Stimulated activated CD8-positive, alpha-beta memory T cell treated with anti-CD3 and anti-CD28 coated beads, Interleukin-7, amount 100 ng/mL, for 4 hours (primary cell): ENCODE measurements around the gene BPTF.
"Not testable (repeated sequence)": the region's sequence is repeated elsewhere in the genome, so short reads cannot be mapped to it uniquely, and the experiment has no call there.

Experiments
- DNase-seq, 2 donors: peaks; one replicate each; pipeline ENCODE4 v3.0.0-alpha.2; 2020; ENCODE audit warnings: low read depth in 2 of 2

BPTF gene

DNA sequence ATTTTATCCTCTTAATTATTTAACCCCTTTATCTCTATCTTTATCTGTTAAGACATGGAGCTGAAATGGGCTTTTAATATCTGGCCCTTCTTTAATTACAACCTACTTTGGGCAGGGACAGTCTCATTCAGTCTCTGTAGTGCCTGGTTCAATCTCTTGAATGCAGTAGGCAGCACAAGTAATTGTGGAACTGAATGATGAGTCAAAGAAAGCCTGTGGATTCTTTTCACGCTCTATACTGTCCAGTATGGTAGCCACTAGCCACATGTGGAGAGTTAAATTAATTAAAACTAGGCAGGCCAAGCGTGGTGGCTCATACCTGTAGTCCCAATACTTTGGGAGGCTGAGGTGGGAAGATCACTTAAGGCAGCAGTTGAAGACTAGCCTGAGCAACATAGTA lies 9.3 kb downstream of the BPTF start:
- no peak for DNase-seq

DNA sequence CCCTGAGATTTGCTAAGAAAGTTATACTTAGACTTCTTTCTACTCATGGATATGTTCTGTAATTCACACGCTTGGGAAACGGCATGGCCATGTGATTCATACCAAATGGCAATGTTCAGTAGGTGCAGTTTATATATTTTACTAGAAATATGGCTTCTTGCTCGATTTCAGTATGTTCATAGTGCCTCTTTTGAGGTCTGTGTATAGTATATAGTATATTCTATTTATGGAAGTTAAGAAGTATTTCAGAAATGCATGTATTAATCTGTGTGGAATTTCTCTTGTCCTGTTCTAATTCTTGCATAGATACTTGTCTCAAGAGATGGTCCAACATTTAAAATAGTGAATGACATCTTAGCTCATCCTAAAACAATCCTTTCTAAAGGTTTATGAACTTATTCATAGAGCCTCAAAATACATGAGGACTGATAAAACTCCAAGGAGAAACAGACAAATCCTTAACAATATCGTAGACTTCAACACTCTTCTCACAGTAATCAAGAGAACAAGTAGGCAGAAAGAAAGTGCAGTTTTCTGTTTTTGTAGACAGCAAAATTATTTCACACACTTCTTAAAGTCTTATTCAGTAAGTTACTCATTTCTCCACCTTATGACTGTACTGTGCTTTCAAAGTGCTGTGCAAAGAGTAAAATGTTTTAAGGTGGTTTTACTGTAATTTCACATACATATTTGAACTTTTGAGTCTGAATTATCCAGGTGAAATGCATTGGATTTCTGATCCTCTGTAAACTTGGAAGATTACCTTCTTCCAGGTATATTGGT lies 11.1 kb downstream of the BPTF start:
- DNase-seq: no peak

DNA sequence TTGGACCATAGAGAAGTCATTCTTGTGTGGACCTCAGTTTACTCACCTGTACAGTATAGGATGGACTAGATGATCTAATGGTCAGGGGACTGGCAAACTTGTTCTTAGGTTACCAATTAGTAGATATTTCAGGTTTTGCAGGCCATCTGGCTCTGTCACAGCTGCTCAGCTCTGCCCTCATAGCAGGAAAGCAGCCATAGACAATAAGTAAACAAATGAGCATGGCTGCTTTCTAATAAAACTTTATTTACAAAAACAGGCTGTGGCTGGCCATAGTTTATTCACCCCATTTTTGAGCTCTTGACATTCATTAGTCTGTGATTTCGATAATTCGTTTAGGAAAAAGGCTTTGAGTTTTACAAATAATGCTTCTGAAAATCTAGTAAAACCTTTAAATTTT lies 12.7 kb downstream of the BPTF start:
- no peak for DNase-seq

DNA sequence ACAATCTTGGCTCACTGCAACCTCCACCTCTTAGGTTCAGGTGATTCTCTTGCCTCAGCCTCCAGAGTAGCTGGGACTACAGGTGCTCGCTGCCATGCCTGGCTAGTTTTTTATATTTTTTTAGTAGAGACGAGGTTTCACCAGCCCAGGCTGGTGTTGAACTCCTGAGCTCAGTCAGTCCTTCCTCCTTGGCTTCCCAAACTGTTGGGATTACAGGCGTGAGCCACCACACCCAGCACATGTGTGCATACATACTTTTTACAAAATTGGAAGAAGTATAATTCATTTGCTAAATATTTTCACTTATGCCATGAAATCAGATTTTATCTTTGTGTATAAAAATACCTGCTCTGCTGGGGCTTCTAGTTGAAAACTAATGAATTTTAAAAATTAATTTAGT lies 13.2 kb downstream of the BPTF start:
- DNase-seq: no peak

DNA sequence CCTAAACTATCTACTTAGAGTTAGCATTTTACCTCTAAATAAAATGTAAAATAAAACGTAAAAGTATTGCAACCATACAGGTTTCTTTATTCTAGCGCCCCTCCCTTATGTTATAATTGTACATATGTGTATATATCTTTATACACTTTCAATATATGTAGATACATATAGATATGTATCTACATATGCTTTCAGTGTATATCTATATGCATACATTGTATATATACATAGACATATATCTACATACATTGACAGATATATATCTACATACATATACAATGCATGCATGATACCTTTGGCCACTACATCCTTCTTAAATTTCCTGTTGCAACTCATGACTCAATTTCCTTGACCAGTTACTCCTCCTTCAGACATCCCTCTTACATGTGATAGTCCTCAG lies 16.7 kb downstream of the BPTF start:
- DNase-seq: no peak

DNA sequence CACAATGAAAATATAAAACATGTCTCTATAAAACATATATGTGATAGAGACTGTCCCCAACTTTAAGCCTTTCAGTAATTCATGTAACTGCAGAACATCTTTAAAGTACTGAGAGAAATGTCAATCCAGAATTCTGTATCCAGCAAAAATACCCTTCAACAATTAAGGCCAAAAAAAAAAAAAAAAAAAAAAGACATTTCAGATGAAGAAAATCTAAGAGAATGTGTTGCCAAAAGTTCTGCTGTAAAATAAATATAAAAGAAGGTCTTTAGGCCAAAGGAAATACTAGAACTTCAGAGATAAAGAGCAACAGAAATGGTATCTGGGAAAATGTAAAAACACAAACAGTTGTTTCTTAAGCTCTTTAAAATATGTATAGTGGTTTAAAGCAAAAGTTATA lies 17.3 kb downstream of the BPTF start:
- DNase-seq: no peak

DNA sequence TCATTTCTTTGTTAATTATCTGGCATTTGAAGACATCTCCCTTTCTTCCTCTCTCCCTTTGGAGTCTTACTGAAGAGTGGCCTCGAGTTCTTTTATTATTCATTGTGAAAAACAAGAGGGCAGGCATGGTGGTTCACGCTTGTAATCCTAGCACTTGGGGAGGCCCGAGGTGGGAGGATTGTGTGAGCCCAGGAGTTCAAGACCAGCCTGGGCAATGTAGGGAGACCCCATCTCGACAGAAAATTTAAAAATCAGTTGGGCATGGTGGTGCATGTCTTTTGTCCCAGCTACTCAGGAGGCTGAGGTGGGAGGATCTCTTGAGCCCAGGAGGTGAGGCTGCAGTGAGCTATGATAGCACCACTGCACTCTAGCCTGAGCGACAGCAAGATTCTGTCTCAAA lies 20.1 kb downstream of the BPTF start:
- DNase-seq: no peak

DNA sequence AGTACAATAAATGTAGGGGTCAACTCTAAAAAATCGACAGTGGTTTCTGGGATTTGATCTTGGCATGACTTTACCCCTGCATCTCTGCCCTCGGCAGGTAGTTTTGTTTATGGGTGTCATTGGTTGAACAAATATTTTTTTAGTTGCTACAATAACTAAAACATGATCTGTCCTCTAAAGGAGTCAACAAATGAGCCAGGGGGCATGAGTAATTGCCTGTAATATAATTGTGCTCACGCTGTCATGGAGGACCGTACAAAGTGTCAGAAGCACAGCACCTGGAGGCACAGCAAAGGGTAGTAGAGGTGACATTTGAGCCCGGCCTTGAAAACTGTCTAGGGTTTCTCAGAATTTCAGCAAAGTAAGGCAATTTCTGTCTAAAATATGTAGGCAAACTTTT lies 22.9 kb downstream of the BPTF start:
- not testable (repeated sequence) for DNase-seq

DNA sequence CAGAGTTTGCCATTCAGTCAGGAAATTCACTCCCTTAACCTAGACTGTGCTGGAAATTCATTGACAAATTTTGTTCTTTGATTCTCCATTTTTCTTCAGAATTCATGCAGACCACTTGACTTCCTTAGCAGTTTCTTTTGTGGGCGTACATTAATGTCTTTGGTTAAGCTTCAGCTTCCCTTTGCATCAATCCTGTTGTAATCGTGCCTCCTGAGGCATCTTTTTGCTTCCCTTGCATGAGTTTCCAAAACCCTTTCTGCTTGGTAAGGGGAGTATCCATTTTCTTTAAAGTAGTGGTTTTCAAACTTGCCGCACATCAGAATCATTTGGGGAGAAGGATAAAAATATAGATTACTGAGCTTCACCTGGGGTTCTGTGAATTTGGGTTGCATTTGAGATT lies 23.5 kb downstream of the BPTF start:
- DNase-seq: not testable (repeated sequence)

DNA sequence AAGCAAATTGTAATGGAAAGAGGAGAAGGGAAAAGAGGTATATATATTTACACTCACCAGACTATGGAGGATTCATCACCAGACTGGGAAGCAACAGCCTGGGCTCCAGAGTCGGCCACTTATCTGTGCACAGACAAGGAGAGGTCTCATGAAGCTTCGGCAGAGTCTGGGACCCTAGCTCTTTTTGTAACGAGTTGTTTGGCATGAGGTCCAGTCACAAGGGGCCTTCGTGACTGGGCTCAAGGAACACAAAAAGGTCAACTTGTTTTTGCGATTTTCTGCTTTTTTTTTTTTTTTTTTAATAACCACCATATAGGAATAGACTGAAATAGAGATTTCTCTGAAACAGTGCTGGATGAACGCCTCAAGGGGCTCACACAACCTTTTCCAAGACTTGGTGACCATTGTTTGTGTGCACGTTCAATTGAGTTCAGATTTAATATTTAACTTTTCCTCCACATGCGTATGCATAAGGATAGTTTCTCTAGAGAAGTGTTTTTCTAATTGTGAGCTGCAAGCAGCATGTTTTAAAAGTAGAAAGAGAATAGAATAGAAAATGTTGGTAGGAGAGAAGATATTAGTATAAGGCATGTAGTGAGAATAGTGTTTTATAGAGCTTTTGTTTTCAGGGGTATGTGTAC lies 25.8 kb downstream of the BPTF start:
- DNase-seq: no peak

DNA sequence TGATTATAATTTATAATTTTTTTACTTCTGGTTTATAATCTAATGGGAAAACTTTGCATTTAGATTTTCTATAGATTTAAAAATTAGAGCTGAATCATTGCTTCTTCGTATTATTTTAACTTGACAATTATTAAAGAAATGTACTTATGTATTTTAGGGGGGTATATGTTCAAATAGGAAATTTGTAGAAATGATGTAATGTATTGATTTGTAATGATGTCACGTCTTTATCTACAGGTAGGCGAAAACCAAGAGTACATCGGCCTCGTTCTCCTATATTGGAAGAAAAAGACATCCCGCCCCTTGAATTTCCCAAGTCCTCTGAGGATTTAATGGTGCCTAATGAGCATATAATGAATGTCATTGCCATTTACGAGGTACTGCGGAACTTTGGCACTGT lies 28.4 kb downstream of the BPTF start:
- no peak for DNase-seq

DNA sequence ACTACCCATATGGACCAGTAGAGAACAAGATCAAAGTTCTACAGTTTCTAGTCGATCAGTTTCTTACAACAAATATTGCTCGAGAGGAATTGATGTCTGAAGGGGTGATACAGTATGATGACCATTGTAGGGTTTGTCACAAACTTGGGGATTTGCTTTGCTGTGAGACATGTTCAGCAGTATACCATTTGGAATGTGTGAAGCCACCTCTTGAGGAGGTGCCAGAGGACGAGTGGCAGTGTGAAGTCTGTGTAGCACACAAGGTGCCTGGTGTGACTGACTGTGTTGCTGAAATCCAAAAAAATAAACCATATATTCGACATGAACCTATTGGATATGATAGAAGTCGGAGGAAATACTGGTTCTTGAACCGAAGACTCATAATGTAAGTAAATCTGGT lies 29.1 kb downstream of the BPTF start:
- no peak for DNase-seq

DNA sequence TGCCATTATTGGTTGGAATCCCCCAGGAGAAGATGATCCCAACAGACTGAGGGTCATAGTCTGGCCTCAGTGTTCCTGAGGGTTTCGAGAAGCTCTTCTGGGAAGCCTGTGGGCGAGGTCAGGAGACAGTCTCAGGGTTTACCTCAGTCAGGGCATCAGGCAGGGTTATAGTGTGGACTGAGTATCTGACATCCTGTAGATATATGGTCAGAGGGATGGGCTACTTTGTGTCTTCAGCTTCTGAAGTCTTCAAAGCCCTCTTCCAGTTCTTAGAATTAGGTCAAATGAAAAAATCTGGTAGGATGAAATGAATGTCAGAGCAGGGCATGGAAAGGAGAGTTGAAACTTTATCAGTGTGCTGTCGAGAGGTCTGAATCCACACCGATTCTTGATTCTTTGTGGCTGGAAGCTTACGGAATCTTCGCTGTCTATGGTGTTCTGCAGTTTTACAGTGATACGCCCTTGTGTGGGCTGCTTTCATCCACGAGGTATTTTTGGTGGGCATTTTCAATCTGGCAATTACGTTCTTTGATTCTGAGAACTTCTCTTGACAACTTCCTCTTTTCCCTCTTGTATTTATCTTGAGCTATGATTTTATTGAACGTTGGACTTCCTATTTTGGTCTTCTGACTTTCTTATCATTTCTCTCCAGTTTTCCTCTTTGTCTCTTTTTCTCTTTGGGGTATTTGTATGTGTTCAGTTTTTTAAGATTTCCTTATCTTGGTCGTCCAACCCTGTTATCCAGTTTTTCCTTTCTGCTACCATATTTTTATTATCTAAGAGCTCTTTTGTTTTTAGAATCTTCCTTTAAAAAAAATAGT lies 30.4 kb downstream of the BPTF start:
- DNase-seq: no peak

DNA sequence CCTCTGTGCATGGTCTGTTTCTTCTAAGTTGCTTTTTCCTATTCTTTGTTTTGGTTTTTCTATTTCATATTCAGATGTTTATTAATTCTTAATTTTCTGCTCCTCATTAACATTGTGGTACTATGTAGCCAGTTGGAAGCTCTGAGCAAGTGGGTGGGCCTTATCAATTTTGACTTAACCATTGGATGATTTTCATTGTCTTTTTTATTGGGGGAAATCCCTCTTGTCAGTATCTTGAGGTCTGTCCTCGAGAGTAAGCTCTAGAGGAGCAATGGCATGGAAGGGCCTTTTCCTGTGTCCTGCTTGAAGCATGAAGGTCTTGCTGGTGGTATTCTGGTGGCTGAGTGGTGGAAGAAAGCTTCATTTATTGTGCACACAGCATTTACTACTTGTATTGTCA lies 31.1 kb downstream of the BPTF start:
- DNase-seq: not testable (repeated sequence)

DNA sequence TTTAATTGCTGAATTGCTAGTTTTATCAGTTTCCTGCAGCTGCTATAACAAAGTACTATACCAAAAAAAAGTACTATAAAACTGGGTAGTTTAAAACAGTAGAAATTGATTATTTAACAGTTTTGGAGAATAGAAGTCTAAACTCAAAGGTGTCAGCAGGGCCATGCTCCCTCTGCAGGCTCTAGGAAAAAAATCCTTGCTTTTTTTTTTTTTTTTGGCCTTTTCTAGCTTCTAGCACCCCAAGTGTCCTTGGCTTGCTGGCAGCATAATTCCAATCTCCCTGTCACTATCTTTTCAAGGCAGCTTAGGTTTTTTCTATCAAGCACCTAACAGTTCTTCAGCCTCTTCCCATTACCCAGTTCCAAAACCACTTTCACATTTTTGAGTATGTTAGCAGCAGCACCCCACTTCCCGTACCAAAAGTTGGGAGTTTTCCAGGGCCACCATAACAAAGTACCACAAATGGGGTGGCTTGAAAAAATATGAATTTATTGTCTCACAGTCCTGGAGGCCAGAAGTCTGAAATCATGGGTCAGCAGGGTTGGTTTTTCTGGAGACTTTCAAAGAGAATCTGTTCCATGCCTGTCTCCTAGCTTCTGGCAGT lies 37.4 kb downstream of the BPTF start:
- no peak for DNase-seq

DNA sequence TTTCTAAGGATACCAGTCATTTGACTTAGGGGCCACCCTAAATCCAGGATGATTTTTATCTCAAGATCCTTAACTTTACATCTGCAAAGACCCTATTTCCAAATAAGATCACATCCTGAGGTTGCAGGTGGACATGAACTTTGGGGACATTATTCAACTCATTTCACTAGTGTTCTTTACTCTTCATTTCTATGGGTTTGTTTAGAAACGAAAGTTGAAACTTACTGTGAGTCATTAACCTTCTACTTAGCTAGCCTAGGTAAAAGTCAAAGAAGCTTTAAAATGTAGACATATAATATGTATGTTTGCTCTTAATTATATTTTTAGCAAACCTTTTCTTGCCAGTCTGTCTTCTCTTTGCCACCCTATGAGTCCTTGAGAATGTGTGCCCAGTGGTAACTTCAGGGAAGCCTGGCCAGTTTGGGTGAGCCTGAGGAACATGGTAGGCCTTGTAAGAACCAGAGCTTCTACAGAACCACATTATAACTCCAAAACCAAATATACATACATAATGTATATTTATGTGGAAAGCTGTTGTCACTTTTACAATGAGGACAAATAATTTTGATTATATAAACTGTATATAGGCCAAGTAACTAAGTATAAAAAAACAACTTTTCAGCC lies 38.4 kb downstream of the BPTF start:
- no peak for DNase-seq

DNA sequence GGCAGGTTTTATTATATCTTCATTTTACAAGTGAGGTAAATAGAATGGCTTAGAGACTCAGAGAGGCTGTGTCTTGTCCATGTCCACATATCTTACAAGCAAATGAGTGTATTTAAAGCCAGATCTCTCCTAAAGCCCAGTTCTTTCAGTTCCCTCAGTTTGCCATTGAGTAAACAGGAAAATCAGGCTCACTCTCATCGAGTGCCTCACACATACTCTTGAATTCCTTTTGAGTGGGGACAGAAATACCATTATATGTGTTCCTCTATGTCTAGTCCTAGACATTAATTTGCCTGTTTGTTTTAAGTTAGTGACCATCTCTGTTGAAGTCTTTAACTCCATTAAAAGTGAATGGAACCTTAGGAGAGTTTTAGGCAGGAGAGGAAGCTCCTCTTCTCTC lies 40.1 kb downstream of the BPTF start:
- no peak for DNase-seq

DNA sequence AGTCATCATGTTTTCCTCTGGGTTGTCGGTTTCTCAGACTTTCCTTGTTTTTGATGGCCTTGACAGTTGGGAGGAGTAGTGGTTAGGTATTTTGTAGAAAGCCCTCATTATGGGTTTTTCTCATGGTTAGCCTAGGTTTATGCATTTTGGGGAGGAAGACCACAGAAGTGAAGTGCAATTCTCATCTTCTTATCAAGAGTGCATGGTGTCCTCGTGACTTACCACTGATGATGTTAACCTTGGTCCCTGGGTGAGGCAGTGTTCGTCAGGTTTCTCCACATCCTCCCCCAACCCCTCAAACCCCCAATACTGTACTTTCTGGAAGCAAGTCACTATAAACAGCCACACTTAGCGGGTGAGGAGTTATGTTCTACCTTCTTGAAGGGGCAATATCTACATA lies 42.3 kb downstream of the BPTF start:
- DNase-seq: no peak

DNA sequence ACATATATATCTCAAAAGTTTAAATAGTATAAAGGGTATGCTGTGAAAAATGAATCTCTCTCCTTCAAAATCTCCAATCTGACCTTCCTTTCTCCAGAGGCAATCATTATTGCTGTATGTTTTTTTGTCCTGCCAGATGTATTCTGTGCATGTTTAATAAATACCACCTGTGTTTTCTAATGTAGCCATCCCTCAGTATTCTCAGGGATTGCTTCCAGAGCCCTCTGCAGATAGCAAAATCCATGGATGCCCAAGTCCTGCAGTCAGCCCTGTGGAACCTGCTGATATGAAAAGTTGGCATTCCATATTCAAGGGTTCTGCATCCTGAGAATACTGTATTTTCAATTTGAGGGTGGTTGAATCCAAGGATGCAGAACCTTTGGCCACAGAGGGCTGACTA lies 42.9 kb downstream of the BPTF start:
- DNase-seq: no peak

DNA sequence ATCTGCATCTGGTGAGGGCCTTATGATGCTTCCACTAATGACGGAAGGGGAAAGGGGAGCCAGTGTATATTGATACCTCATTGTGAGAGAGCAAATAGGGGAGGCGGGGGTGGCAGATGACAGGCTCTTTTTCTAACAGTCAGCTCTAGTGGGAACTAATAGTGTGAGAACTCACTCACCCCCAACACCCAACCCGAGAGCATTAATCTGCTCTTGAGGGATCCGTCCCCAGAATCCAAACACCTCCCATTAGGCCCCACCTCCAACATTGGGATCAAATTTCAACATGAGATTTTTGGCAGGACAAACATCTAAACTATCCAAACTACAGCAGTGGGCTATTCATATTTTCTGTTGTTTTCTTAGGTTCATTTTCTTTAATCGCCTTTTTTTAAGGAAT lies 54.4 kb downstream of the BPTF start:
- no peak for DNase-seq

DNA sequence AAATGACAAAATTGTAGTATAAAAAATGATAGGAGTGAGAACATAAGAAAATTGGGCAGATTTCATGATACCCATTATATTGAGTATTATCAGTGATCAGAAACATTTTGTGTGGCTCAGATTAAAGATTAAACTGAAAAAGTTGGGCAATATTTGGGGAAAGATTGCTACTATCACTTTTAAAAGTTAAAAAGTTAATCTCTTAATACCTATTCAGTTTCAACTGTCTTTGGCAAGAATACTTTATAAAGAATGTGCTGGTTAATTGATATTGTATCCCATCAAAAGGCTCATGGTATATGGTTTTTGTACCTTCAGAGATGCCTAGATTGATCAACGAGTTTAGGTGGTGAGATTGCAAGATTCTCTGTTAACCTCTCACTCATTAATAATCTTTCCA lies 55.8 kb downstream of the BPTF start:
- DNase-seq: no peak

DNA sequence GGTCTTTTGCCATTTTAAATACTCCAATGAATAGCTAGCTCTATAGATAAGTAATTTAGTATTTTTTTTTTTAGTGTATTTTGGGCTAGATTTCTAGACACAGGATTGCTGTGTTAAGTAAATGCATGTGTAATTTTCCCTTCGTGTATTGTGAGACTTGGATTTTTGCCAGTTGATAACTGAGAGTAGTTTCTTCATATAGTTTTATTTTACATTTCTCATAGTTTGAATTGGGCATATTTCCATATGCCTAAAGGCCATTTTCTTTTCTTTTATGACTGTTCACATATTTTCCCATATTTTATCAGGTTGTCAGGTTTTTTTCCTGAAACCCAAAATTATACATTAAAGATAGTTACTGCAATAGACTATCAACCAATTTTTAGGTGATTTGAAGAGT lies 59.4 kb downstream of the BPTF start:
- DNase-seq: no peak
